WERI-Rb-1 (cell line): Measurements from ENCODE around the gene CA11.

Experiments
- DNase-seq: peaks from one replicate; pipeline ENCODE4 v3.0.0-alpha.2; 2020
- H3K27ac ChIP-seq: fragments of 250-450 bp; sonication (Bioruptor Pico); 2 replicates; pipeline ENCODE4 v1.5.1; 2020; ENCODE audit warnings: mild to moderate bottlenecking, moderate library complexity
- H3K27me3 ChIP-seq: fragments of 250-450 bp; sonication (Bioruptor Pico); 2 replicates; pipeline ENCODE4 v1.5.1; 2021; ENCODE audit warnings: mild to moderate bottlenecking, low read depth, moderate library complexity; ENCODE audit not compliant: insufficient read depth, severe bottlenecking
- H3K36me3 ChIP-seq: fragments of 250-450 bp; sonication (Bioruptor Pico); 2 replicates; pipeline ENCODE4 v1.5.1; 2020; ENCODE audit warnings: mild to moderate bottlenecking, moderate library complexity
- H3K4me3 ChIP-seq: 2 replicates; pipeline ENCODE4 v1.5.1; 2011; ENCODE audit warnings: low read depth, mild to moderate bottlenecking, control low read depth, low read length
- H3K9me3 ChIP-seq: fragments of 250-450 bp; sonication (Bioruptor Pico); 2 replicates; pipeline ENCODE4 v1.5.1; 2021; ENCODE audit warnings: mild to moderate bottlenecking, moderate library complexity; ENCODE audit not compliant: severe bottlenecking
- CTCF ChIP-seq: IDR thresholded peaks from 2 replicates; pipeline ENCODE4 v1.5.1; 2011; ENCODE audit warnings: low read depth, mild to moderate bottlenecking, control low read depth, inconsistent platforms, low read length

CA11 gene

DNA sequence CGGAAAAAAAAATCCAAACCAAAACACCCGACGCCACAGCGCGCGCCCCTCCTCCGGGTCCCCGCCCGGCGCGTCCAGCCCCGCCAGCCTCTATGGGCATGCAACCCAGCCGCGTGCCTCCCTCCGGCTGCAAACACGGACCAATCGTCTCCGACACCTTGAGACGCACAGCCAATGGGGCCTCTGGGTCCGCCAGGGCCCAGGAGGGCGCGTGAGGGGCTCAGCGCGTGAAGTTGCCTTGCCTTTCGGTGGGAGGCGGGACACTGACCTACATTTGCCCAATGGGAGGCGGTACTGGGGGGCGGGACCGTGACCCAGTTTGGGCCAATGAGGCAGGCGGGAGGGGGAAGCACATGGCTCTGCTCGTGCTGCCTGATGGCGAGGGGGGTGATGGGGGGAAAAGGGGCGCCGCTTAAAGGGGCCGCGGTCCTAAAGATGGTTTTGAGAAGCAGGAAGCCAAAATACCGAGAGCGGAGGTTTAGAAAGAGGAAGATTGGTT, 8.5 kb downstream of the CA11 start:
- Histone ChIP-seq H3K4me3 (peak overlapping the region; percentile 73), H3K27ac (peak overlapping the region; percentile 94), H3K27me3 (no peaks in the 10 kb centered on the region), H3K36me3 (peaks cover 1% of the 10 kb centered on the region; the same call in 1 of the 2 replicates), H3K9me3 (no peaks in the 10 kb centered on the region)
- no peak for TF ChIP-seq CTCF
- peak; percentile 100 for DNase-seq

DNA sequence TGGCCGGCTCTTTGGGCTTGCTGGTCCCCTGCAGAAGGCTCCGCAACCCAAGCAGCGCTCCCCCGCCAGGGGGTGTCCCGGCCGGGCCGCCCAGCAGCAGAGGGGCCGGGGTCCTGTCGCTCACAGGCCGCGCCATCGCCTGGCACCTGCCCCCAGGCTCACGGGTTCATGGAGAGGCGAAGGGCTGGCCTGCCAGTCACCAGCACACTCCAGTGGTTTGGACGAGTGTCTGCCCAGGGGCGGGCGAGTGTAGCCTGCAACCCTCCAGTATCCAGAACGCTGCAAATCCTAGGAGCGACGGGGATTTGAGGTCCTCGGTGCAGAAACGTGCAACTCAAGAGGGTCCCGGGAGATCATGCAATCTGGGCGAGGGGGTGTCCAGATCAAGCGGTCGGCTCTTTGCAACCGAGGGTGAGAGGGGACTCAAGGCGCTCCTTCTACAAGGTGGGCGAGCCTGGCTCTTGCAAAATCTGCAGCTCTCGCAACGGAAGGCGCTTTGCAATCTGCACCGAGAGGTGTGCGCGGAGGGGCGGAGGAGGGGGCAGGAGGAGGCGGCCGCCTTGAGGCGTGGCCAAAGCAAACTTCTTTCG, 9.0 kb downstream of the CA11 start, which contains the start of gene DBP:
Gene DBP, minus strand, starts transcription at position 521 of the 590 bp plus-strand sequence. Its CDS starts 385 bp downstream, at position 136.
- TF ChIP-seq CTCF = no peak
- peak within 1 kb of the TSS; percentile 73 for H3K4me3 ChIP-seq
- peaks cover 4% of the 10 kb centered on the region; the same call in 1 of the 2 replicates for H3K36me3 ChIP-seq
- no peaks in the 10 kb centered on the region for H3K9me3 ChIP-seq
- DNase-seq = no peak
- H3K27ac ChIP-seq = peak within 1 kb of the TSS; percentile 94
- H3K27me3 ChIP-seq = no peaks in the 10 kb centered on the region

DNA sequence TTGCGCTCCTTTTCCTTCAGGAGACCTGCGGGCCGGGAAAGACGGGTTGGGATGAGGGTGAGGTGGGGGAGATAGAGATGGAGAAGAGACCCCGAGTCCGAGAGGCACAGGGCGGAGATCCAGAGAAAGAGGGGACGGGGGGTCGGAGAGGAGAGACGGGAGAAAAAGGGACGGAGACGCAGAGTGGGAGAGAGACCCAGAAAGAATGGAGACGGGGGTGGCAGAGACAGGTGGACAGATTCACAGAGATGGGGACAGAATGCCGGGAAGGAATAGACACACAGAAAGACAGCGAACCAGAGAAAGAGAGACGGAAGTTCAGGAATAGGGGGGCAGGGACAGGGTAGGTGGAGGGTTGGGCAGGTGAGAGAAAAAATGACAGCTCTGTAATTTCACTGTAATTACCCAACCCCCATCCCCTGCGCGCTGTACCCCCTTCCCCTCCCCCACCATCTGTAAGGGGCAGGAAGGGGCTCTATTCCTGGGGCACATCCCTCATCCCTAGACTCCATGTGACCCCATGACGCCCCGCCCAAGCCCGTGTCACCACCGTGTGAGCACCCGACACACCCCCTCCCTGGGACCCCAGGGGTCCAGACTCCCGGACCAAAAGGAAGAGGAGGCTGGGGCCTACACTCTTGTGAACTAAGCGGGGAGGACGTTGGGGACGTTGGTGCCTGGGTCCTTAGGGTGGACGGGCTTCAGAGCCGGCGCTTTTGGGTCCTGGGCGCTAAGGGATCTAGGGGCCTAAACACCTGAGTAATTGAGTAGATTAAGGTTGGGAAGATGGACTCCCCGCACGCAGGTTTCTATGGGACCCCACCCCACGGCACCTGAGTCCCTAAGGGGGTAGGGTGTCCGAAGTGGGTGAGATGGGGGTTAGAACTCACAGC, 9.8 kb downstream of the CA11 start:
- H3K27ac ChIP-seq = peak overlapping the region; percentile 42
- peaks cover 9% of the 10 kb centered on the region for H3K36me3 ChIP-seq
- H3K4me3 ChIP-seq = peak overlapping the region; percentile 42
- DNase-seq = no peak
- TF ChIP-seq CTCF = no peak
- H3K27me3 ChIP-seq = no peaks in the 10 kb centered on the region
- no peaks in the 10 kb centered on the region for H3K9me3 ChIP-seq

GRCh38 chr19:48635263-48635965, 10.6 kb downstream of the CA11 start:
- H3K27me3 ChIP-seq = no peaks in the 10 kb centered on the region
- peak overlapping the region; percentile 42 for H3K4me3 ChIP-seq
- DNase-seq = peak; percentile 67
- H3K36me3 ChIP-seq = peaks cover 17% of the 10 kb centered on the region
- TF ChIP-seq CTCF = no peak
- H3K9me3 ChIP-seq = no peaks in the 10 kb centered on the region
- H3K27ac ChIP-seq = peak overlapping the region; percentile 68

GRCh38 chr19:48634424-48635262, 11.3 kb downstream of the CA11 start:
- H3K27ac ChIP-seq = peak overlapping the region; percentile 68
- H3K36me3 ChIP-seq = peaks cover 25% of the 10 kb centered on the region
- peak overlapping the region; percentile 38 for H3K4me3 ChIP-seq
- DNase-seq = peak; percentile 98
- no peaks in the 10 kb centered on the region for H3K9me3 ChIP-seq
- no peaks in the 10 kb centered on the region for H3K27me3 ChIP-seq
- no peak for TF ChIP-seq CTCF
